SKM-1 (cell line): ENCODE results near the gene SH3BP2.
A peak's percentile ranks its signal among the peaks of the same experiment; 100 is the strongest.

Source experiments
- DNase-seq: peaks from one replicate; lab custom pipeline; 2025; ENCODE audit not compliant: unreplicated experiment; lab: John Stamatoyannopoulos, UW

The SH3BP2 gene

GRCh38 chr4:2802618-2803531 lies 10.0 kb downstream of the SH3BP2 start:
- no peak for DNase-seq

- no peak for DNase-seq
Measured at GRCh38 chr4:2803624-2804448, 11.0 kb downstream of the SH3BP2 start.

GRCh38 chr4:2804449-2804972 lies 11.6 kb downstream of the SH3BP2 start:
- DNase-seq: no peak

- no peak for DNase-seq
Measured at GRCh38 chr4:2804973-2805501, 12.2 kb downstream of the SH3BP2 start.

GRCh38 chr4:2805712-2806389 lies 13.0 kb downstream of the SH3BP2 start:
- no peak for DNase-seq

- DNase-seq: no peak
Measured at GRCh38 chr4:2806390-2807355, 13.8 kb downstream of the SH3BP2 start.

GRCh38 chr4:2807571-2807970 lies 14.7 kb downstream of the SH3BP2 start:
- no peak for DNase-seq

GRCh38 chr4:2808001-2808400 lies 15.1 kb downstream of the SH3BP2 start:
- DNase-seq: no peak

- DNase-seq: no peak
Measured at GRCh38 chr4:2809610-2810180, 16.8 kb downstream of the SH3BP2 start.

GRCh38 chr4:2810388-2810787 lies 17.5 kb downstream of the SH3BP2 start:
- no peak for DNase-seq

GRCh38 chr4:2811830-2812611 lies 19.1 kb downstream of the SH3BP2 start:
- peak; percentile 97 for DNase-seq

GRCh38 chr4:2812612-2813354 lies 19.9 kb downstream of the SH3BP2 start:
- no peak for DNase-seq

GRCh38 chr4:2813446-2814405 lies 20.8 kb downstream of the SH3BP2 start:
- DNase-seq: no peak

- no peak for DNase-seq
Measured at GRCh38 chr4:2814627-2815270, 21.9 kb downstream of the SH3BP2 start.

GRCh38 chr4:2816401-2816954 lies 23.6 kb downstream of the SH3BP2 start:
- DNase-seq: peak; percentile 27

GRCh38 chr4:2817137-2817536 lies 24.3 kb downstream of the SH3BP2 start:
- DNase-seq: no peak
